H1 (cell line): Measurements from ENCODE around the gene CCDC102A. TPM values are rescaled to one million over a fixed set of nuclear protein-coding genes. Genes with fewer than 3 reads are reported as not detected.

ENCODE experiments used
- CTCF ChIA-PET: fragments of 300-600 bp; sonication (Branson Sonifier 250); formaldehyde crosslinking; loops from one replicate; lab custom pipeline; 2021; ENCODE audit not compliant: partially characterized antibody; lab: Charles Lee
- POLR2A ChIA-PET: fragments of 300-600 bp; sonication (Branson Sonifier 250); formaldehyde crosslinking; loops from one replicate; lab custom pipeline; 2021; ENCODE audit warnings: inconsistent platforms; ENCODE audit not compliant: partially characterized antibody; lab: Charles Lee
- DNase-seq, 2 experiments: peaks; one replicate each; pipeline versions ENCODE4 v3.0.0 to v3.0.0-alpha.2; 2010 to 2022; ENCODE audit warnings: low spot score in 2 of 2, low read depth in 1 of 2, mixed read lengths in 1 of 2
- FAIRE-seq: peaks from 2 replicates; lab custom pipeline; 2011; peaks lifted over from hg19 to GRCh38; lab: Jason Lieb, UNC
- H2AFZ ChIP-seq: 2 replicates; pipeline ENCODE4 v1.8.1; 2012; ENCODE audit warnings: low read length, inconsistent platforms
- H2AK5ac ChIP-seq: 2 replicates; pipeline ENCODE4 v1.6.1; 2013; ENCODE audit warnings: low read depth, low read length
- H2BK120ac ChIP-seq: replicated peaks from 2 replicates; pipeline ENCODE3; 2013; ENCODE audit warnings: low read depth, low read length, inconsistent platforms
- H2BK12ac ChIP-seq: 2 replicates; pipeline ENCODE4 v1.6.1; 2013; ENCODE audit warnings: low read depth, low read length
- H2BK15ac ChIP-seq: 2 replicates; pipeline ENCODE4 v1.6.1; 2013; ENCODE audit warnings: low read length
- H2BK20ac ChIP-seq: 2 replicates; pipeline ENCODE4 v1.6.1; 2013; ENCODE audit warnings: low read length
- H2BK5ac ChIP-seq: 2 replicates; pipeline ENCODE4 v1.6.1; 2013; ENCODE audit warnings: low read depth, low read length
- H3K14ac ChIP-seq: 2 replicates; pipeline ENCODE4 v1.6.1; 2013; ENCODE audit warnings: inconsistent platforms; ENCODE audit not compliant: insufficient read length
- H3K18ac ChIP-seq: 2 replicates; pipeline ENCODE4 v1.6.1; 2013; ENCODE audit warnings: low read length; ENCODE audit errors: extremely low read depth
- H3K23ac ChIP-seq: 2 replicates; pipeline ENCODE4 v1.6.1; 2013; ENCODE audit warnings: inconsistent platforms; ENCODE audit not compliant: insufficient read length
- H3K23me2 ChIP-seq: 2 replicates; pipeline ENCODE4 v1.6.1; 2013; ENCODE audit warnings: low read depth, low read length
- H3K27ac ChIP-seq: 2 replicates; pipeline ENCODE4 v1.6.1; 2011; ENCODE audit warnings: low read depth, low read length, inconsistent platforms
- H3K27me3 ChIP-seq, 4 experiments: replicated peaks in 1 of 4; 1 replicate in 1 of 4; 2 replicates in 3 of 4; pipeline versions ENCODE4 v1.6.1 to v1.8.1; 2011 to 2013; ENCODE audit warnings: low read length in 3 of 4, mild to moderate bottlenecking in 3 of 4, inconsistent platforms in 2 of 4, mixed read lengths in 2 of 4, moderate library complexity in 1 of 4; ENCODE audit not compliant: control insufficient read depth in 3 of 4, insufficient read depth in 3 of 4; ENCODE audit errors: extremely low read depth in 1 of 4
- H3K36me3 ChIP-seq, 4 experiments: 2 replicates each; pipeline versions ENCODE4 v1.6.1 to v1.8.1; 2011 to 2013; ENCODE audit warnings: mild to moderate bottlenecking in 4 of 4, low read length in 3 of 4, moderate library complexity in 2 of 4, control low read depth in 1 of 4, inconsistent platforms in 1 of 4; ENCODE audit not compliant: insufficient read depth in 4 of 4, control insufficient read depth in 2 of 4
- H3K4ac ChIP-seq: replicated peaks from 2 replicates; pipeline ENCODE3; 2013; ENCODE audit warnings: low read length, low read depth, mixed read lengths, inconsistent platforms; ENCODE audit not compliant: insufficient read length
- H3K4me1 ChIP-seq, 4 experiments: replicated peaks in 1 of 4; 1 replicate in 1 of 4; 2 replicates in 3 of 4; pipeline versions ENCODE4 v1.6.1 to v1.8.1; 2011 to 2013; ENCODE audit warnings: low read length in 3 of 4, inconsistent platforms in 2 of 4, mixed read lengths in 1 of 4; ENCODE audit not compliant: insufficient read depth in 4 of 4, control insufficient read depth in 3 of 4
- H3K4me2 ChIP-seq, 2 experiments: 2 replicates each; pipeline versions ENCODE4 v1.6.1 to v1.8.1; 2011 to 2013; ENCODE audit warnings: low read depth in 2 of 2, low read length in 2 of 2, control low read depth in 1 of 2, inconsistent platforms in 1 of 2, mild to moderate bottlenecking in 1 of 2; ENCODE audit not compliant: insufficient read depth in 1 of 2
- H3K4me3 ChIP-seq, 4 experiments: fragments of 200-600, 300-600 bp in 1 of 4; sonication (generic), shearing (Covaris generic), sonication (Bioruptor Twin) in 1 of 4; 2 replicates each; pipeline versions ENCODE4 v1.5.1 to v1.8.1; 2011 to 2016; ENCODE audit warnings: low read length in 4 of 4, low read depth in 3 of 4, control low read depth in 2 of 4, inconsistent platforms in 2 of 4, mild to moderate bottlenecking in 2 of 4, mixed read lengths in 1 of 4, moderate library complexity in 1 of 4; ENCODE audit not compliant: insufficient read depth in 2 of 4; ENCODE audit errors: extremely low read depth in 1 of 4
- H3K56ac ChIP-seq: replicated peaks from 2 replicates; pipeline ENCODE3; 2013; ENCODE audit warnings: low read depth, mild to moderate bottlenecking, mixed read lengths, low read length, inconsistent platforms; ENCODE audit not compliant: insufficient read length
- H3K79me1 ChIP-seq: 2 replicates; pipeline ENCODE4 v1.6.1; 2013; ENCODE audit warnings: low read depth, low read length, control low read depth
- H3K79me2 ChIP-seq, 2 experiments: 2 replicates each; pipeline versions ENCODE4 v1.6.1 to v1.8.1; 2012 to 2013; ENCODE audit warnings: low read length in 2 of 2, mild to moderate bottlenecking in 2 of 2, inconsistent platforms in 1 of 2; ENCODE audit not compliant: insufficient read depth in 2 of 2, control insufficient read depth in 1 of 2
- H3K9ac ChIP-seq, 4 experiments: replicated peaks in 1 of 4; 1 replicate in 1 of 4; 2 replicates in 3 of 4; pipeline versions ENCODE4 v1.6.1 to v1.8.1; 2011 to 2013; ENCODE audit warnings: low read depth in 3 of 4, low read length in 3 of 4, control low read depth in 2 of 4, mild to moderate bottlenecking in 2 of 4, moderate library complexity in 2 of 4, inconsistent platforms in 1 of 4; ENCODE audit errors: extremely low read depth in 1 of 4
- H3K9me3 ChIP-seq, 2 experiments: 2 replicates each; pipeline versions ENCODE4 v1.6.1 to v1.8.1; 2012 to 2013; ENCODE audit warnings: mild to moderate bottlenecking in 2 of 2, moderate library complexity in 2 of 2, control low read depth in 1 of 2, inconsistent platforms in 1 of 2, low read depth in 1 of 2, low read length in 1 of 2, mixed read lengths in 1 of 2; ENCODE audit not compliant: insufficient read depth in 2 of 2
- H4K20me1 ChIP-seq, 2 experiments: replicated peaks in 1 of 2; 2 replicates each; pipeline versions ENCODE3 to v1.8.1; 2011 to 2013; ENCODE audit warnings: inconsistent platforms in 2 of 2, low read length in 2 of 2, mild to moderate bottlenecking in 1 of 2; ENCODE audit not compliant: insufficient read depth in 2 of 2, control insufficient read depth in 1 of 2
- H4K5ac ChIP-seq: 2 replicates; pipeline ENCODE4 v1.6.1; 2013; ENCODE audit warnings: low read length, low read depth, mixed read lengths, inconsistent platforms; ENCODE audit not compliant: insufficient read length
- H4K8ac ChIP-seq: 2 replicates; pipeline ENCODE4 v1.8.0; 2013; ENCODE audit warnings: mild to moderate bottlenecking, moderate library complexity, low read length, inconsistent platforms; ENCODE audit not compliant: insufficient read depth; ENCODE audit errors: extremely low read depth
- H4K91ac ChIP-seq: replicated peaks from 2 replicates; pipeline ENCODE3; 2013; ENCODE audit warnings: low read length, mixed read lengths, inconsistent platforms; ENCODE audit not compliant: insufficient read length
- CHD1 ChIP-seq: IDR thresholded peaks from 2 replicates; pipeline ENCODE4 v1.6.1; 2012; ENCODE audit warnings: low read depth, low read length, improper control_type of control experiment
- CTBP2 ChIP-seq: IDR thresholded peaks from 2 replicates; pipeline ENCODE4 v1.7.0; 2011; ENCODE audit warnings: borderline replicate concordance, mild to moderate bottlenecking, moderate library complexity, mixed read lengths, low read length; ENCODE audit not compliant: insufficient read depth, insufficient read length
- EZH2 ChIP-seq: fragments of 200-600 bp; sonication (generic); IDR thresholded peaks from 2 replicates; pipeline ENCODE4 v1.7.1; 2012; ENCODE audit warnings: low read depth, mild to moderate bottlenecking, moderate library complexity, low read length, inconsistent platforms; ENCODE audit not compliant: severe bottlenecking
- NANOG ChIP-seq: IDR thresholded peaks from 2 replicates; pipeline ENCODE4 v1.6.1; 2011; ENCODE audit warnings: low read length, low read depth, mild to moderate bottlenecking, inconsistent platforms; ENCODE audit not compliant: insufficient read depth, poor library complexity, severe bottlenecking
- POLR2A ChIP-seq, 2 experiments: IDR thresholded peaks; 1 replicate in 1 of 2; 2 replicates in 1 of 2; pipeline ENCODE4 v1.6.1; 2011; ENCODE audit warnings: low read depth in 2 of 2, low read length in 2 of 2, mild to moderate bottlenecking in 2 of 2; ENCODE audit errors: control extremely low read depth in 1 of 2
- POU5F1 ChIP-seq: IDR thresholded peaks from 2 replicates; pipeline ENCODE4 v1.6.1; 2011; ENCODE audit warnings: low read depth, mild to moderate bottlenecking, low read length, moderate library complexity
- RXRA ChIP-seq: IDR thresholded peaks from 2 replicates; pipeline ENCODE4 v1.6.1; 2011; ENCODE audit warnings: low read depth, mild to moderate bottlenecking, low read length, moderate library complexity; ENCODE audit not compliant: insufficient read depth
- SIN3A ChIP-seq, 2 experiments: IDR thresholded peaks in 1 of 2; conservative IDR thresholded peaks in 1 of 2; 2 replicates each; pipeline ENCODE4 v1.6.1; 2011 to 2012; ENCODE audit warnings: low read length in 2 of 2, improper control_type of control experiment in 1 of 2, low read depth in 1 of 2, mild to moderate bottlenecking in 1 of 2
- SP4 ChIP-seq: IDR thresholded peaks from 2 replicates; pipeline ENCODE4 v1.6.1; 2012; ENCODE audit warnings: low read length, inconsistent platforms
- SRF ChIP-seq: IDR thresholded peaks from 2 replicates; pipeline ENCODE4 v1.6.1; 2011; ENCODE audit warnings: mild to moderate bottlenecking, low read depth, low read length, moderate library complexity
- WGBS, 2 experiments: shearing (Covaris generic) in 1 of 2; methylation state at CpG; one replicate each; pipeline versions ENCODE4 v1.1.6 to v1.1.7; 2013 to 2015; ENCODE audit warnings: low lambda C conversion rate in 2 of 2, mixed read lengths in 2 of 2, inconsistent platforms in 1 of 2, low coverage in 1 of 2, missing lambda C conversion rate in 1 of 2; ENCODE audit not compliant: insufficient replicate concordance in 2 of 2, insufficient coverage in 1 of 2, insufficient read length in 1 of 2; ENCODE audit errors: extremely low coverage in 1 of 2, missing lambda C conversion rate in 1 of 2; 5-methylcytosine and 5-hydroxymethylcytosine counted together
- polyA plus RNA-seq, 7 experiments: library from polyadenylated mRNA; depleted of rRNA in 3 of 7; stranded (reverse) in 5 of 7; unstranded in 2 of 7; fragments of >200 nt in 5 of 7; fragments of 200-250 nt in 2 of 7; gene quantifications; 1 replicate in 5 of 7; 2 replicates in 1 of 7; 4 replicates in 1 of 7; pipeline versions ENCODE4 v1.2.1 to v1.2.3, GENCODE V29; 2011 to 2013; ENCODE audit warnings: missing spikeins in 2 of 7, mixed read lengths in 2 of 7
- total RNA-seq: library from RNA; stranded (reverse); fragmentation: NEBNext Ultra II Directional; extraction: Animal tissue kit (Norgen Biotek cat#: 25700); gene quantifications from 2 replicates; pipeline ENCODE4 v1.2.1, GENCODE V29; 2021
- TF ChIP-seq, protein P1 (sequence below): IDR thresholded peaks from 2 replicates; pipeline ENCODE4 v1.6.1; 2012; ENCODE audit warnings: inconsistent platforms

Gene CCDC102A
- total and polyA plus RNA-seq, 2 of the 8 experiments (the other 6 are each of a cell fraction or from before 2014, with no cell fraction given) = 4.0 to 7.5 TPM

DNA sequence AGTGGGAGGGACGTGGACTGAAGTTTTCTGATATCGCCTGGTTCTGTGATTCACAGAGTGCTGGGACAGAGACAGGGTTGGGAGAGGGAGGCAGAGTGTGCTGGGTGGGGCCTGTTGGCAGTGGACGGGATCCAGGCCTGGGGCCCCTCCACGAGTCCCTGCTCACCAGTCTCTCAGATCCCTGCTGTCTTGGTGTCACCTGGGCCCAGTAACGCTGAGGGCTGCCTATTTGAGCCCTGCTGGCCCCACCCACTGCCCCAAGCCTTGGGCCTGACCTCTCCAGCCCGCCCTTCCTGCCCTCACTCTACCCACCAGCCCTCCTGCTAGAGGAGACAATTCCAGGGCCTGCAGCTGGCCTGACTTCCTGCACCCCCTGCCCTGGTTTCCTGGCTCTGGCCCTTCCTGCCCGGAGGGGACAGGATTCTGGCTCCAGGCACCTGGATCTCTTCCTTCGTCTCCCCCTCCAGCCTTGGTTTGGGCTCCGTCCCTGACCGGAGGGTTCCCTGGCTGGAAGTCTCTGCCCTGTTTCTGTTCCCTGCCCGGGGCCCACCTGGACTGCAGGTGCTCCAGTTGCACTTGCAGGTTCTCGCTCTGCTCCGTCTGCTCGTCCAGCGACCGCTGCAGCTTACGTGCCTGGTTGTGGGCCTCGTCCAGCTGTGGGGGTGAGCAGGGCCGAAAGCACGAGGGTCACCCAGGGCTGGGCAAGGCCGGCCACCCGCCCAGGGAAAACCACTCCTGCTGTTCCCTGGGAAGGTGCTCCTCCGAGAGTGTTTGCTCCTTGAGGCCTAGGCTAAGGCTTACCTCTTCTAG is 21.4 kb downstream of the CCDC102A start:
- Histone ChIP-seq H4K8ac (no peak overlapping the region), H3K4me1 (peaks cover 0 to 3% (median 1%) of the 10 kb centered on the region in 4 experiments; a peak in 2 of 7 replicates), H2BK20ac (no peak overlapping the region), H2BK120ac (no peak overlapping the region), H4K20me1 (peaks cover 0 to 1% of the 10 kb centered on the region in 2 experiments), H3K23me2 (no peaks in the 10 kb centered on the region), H3K27me3 (no peaks in the 10 kb centered on the region; a peak in 1 of 7 replicates), H3K9ac (no peak overlapping the region), H3K36me3 (no peaks in the 10 kb centered on the region; a peak in 1 of 8 replicates), H3K4me2 (no peak overlapping the region), H2AFZ (no peak overlapping the region), H3K79me1 (no peaks in the 10 kb centered on the region), H3K14ac (no peak overlapping the region), H3K23ac (no peak overlapping the region), H3K4ac (no peak overlapping the region), H3K27ac (no peak overlapping the region; the same call in 1 of the 2 replicates), H2BK15ac (no peak overlapping the region; the same call in 1 of the 2 replicates), H3K18ac (no peak overlapping the region), H4K5ac (no peak overlapping the region), H2BK12ac (peak overlapping the region; percentile 17; the same call in 1 of the 2 replicates), H4K91ac (peak overlapping the region; percentile 77), H3K56ac (no peak overlapping the region), H3K9me3 (no peaks in the 10 kb centered on the region), H3K79me2 (no peaks in the 10 kb centered on the region), H2AK5ac (no peak overlapping the region), H2BK5ac (0 out of 2 replicates have a peak overlapping the region, but pooled peaks have one; percentile 44), H3K4me3 (no peak overlapping the region)
- FAIRE-seq (no peak), DNase-seq (no peak)
- ChIA-PET POLR2A (interaction anchor here (1.3 kb wide), 1 partner anchor 13 kb away, joined by 4 read pairs; no protein-coding TSS in a partner anchor), CTCF (interaction anchor here (0.9 to 6.3 kb wide), 5 partner anchors 8 to 97 kb away, joined by 3 to 89 read pairs (median 17); partner anchors contain the start of gene DOK4)
- WGBS, 2 experiments = 88% methylated on average over 23 of the region's 23 CpGs; no CpG with 5 or more reads in 1 of the 2 experiments
- TF ChIP-seq EZH2 = no peak
- no peak for TF ChIP-seq RXRA
- no peak for TF ChIP-seq CHD1
- TF ChIP-seq SIN3A (conservative IDR thresholded peaks at IDR 0.05 in 1 of 2, IDR thresholded peaks at IDR 0.05 in 1 of 2; ENCODE audit: low read depth in 1 of 2, low read length in 2 of 2) = no peak
- TF ChIP-seq SRF = no peak
- TF ChIP-seq, protein P1, sequence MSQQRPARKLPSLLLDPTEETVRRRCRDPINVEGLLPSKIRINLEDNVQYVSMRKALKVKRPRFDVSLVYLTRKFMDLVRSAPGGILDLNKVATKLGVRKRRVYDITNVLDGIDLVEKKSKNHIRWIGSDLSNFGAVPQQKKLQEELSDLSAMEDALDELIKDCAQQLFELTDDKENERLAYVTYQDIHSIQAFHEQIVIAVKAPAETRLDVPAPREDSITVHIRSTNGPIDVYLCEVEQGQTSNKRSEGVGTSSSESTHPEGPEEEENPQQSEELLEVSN = no peak
- no peak for TF ChIP-seq SP4
- no peak for TF ChIP-seq POLR2A (IDR thresholded peaks at IDR 0.05; ENCODE audit: control extremely low read depth in 1 of 2, low read depth in 2 of 2, low read length in 2 of 2)
- no peak for TF ChIP-seq NANOG
- TF ChIP-seq POU5F1 = no peak
- no peak for TF ChIP-seq CTBP2
